Gastroesophageal sphincter (tissue), 4 donors: Measurements from ENCODE around the gene ABCC6. TPM values are rescaled to one million over a fixed set of nuclear protein-coding genes. Genes with fewer than 3 reads are reported as not detected.

ENCODE experiments used
- ATAC-seq: fragments of 150-250 bp; one replicate; pipeline ENCODE4 v1.9.1; 2016; ENCODE audit warnings: mild to moderate bottlenecking, moderate library complexity
- H3K27ac ChIP-seq, 4 donors: fragments of 200-600 bp; sonication (generic) in 3 of 4; 1 replicate in 3 of 4; 2 replicates in 1 of 4; pipeline ENCODE4 v1.5.1; 2016 to 2019
- H3K27me3 ChIP-seq: fragments of 200-600 bp; sonication (generic); one replicate; pipeline ENCODE4 v1.5.1; 2019
- H3K36me3 ChIP-seq, 2 donors: fragments of 200-600 bp; sonication (generic); one replicate each; pipeline ENCODE4 v1.5.1; 2019; ENCODE audit warnings: control low read depth in 1 of 2
- H3K4me1 ChIP-seq, 3 donors: fragments of 200-600 bp; sonication (generic); 1 replicate in 2 of 3; 2 replicates in 1 of 3; pipeline ENCODE4 v1.5.1; 2016 to 2019; ENCODE audit warnings: control low read depth in 2 of 3
- H3K4me3 ChIP-seq, 2 donors: fragments of 200-600 bp; sonication (generic); one replicate each; pipeline ENCODE4 v1.5.1; 2019; ENCODE audit warnings: mild to moderate bottlenecking in 1 of 2, moderate library complexity in 1 of 2
- H3K9me3 ChIP-seq, 3 donors: fragments of 200-600 bp; sonication (generic); one replicate each; pipeline ENCODE4 v1.5.1; 2017 to 2019; ENCODE audit warnings: control low read depth in 2 of 3
- EP300 ChIP-seq: sonication (generic); formaldehyde crosslinking; IDR thresholded peaks from one replicate; pipeline ENCODE4 v1.6.1; 2017; ENCODE audit warnings: antibody characterized with exemption, mild to moderate bottlenecking
- POLR2A ChIP-seq, 2 donors: fragments of 450-650 bp; IDR thresholded peaks; one replicate each; pipeline ENCODE4 v1.6.1; 2017; ENCODE audit warnings: antibody characterized with exemption in 2 of 2, mild to moderate bottlenecking in 2 of 2, moderate library complexity in 1 of 2
- POLR2AphosphoS5 ChIP-seq: sonication (generic); formaldehyde crosslinking; IDR thresholded peaks from one replicate; pipeline ENCODE4 v1.6.1; 2017; ENCODE audit warnings: antibody characterized with exemption
- WGBS, 2 donors: methylation state at CpG; one replicate each; pipeline ENCODE4 v1.1.5; 2018; ENCODE audit warnings: low coverage in 1 of 2; 5-methylcytosine and 5-hydroxymethylcytosine counted together
- total RNA-seq, 4 donors: library from RNA; depleted of rRNA; stranded (reverse); fragments of >200 nt; gene quantifications; one replicate each; pipeline ENCODE4 v1.1.0, GENCODE V29; 2016
- TF ChIP-seq, protein P1 (sequence below), 4 experiments: fragments of 200-600 bp in 2 of 4; fragments of 450-650 bp in 2 of 4; sonication (generic) in 1 of 4; IDR thresholded peaks; one replicate each; pipeline ENCODE4 v1.5.1; 2017 to 2019; ENCODE audit warnings: antibody characterized with exemption in 4 of 4, mild to moderate bottlenecking in 2 of 4, moderate library complexity in 2 of 4

Gene ABCC6
- total RNA-seq, 4 donors from 2014 or later: 0.93 to 1.0 (median 0.94) TPM

- peaks cover 0 to 78% of the 10 kb centered on the region in 2 donors for H3K36me3 ChIP-seq
- WGBS, 2 donors: 88 to 92% methylated on average over 6 to 7 of the region's 7 CpGs
- no peak for TF ChIP-seq POLR2A (IDR thresholded peaks at IDR 0.05)
- TF ChIP-seq, protein P1, sequence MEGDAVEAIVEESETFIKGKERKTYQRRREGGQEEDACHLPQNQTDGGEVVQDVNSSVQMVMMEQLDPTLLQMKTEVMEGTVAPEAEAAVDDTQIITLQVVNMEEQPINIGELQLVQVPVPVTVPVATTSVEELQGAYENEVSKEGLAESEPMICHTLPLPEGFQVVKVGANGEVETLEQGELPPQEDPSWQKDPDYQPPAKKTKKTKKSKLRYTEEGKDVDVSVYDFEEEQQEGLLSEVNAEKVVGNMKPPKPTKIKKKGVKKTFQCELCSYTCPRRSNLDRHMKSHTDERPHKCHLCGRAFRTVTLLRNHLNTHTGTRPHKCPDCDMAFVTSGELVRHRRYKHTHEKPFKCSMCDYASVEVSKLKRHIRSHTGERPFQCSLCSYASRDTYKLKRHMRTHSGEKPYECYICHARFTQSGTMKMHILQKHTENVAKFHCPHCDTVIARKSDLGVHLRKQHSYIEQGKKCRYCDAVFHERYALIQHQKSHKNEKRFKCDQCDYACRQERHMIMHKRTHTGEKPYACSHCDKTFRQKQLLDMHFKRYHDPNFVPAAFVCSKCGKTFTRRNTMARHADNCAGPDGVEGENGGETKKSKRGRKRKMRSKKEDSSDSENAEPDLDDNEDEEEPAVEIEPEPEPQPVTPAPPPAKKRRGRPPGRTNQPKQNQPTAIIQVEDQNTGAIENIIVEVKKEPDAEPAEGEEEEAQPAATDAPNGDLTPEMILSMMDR (IDR thresholded peaks at IDR 0.05): no peak
- TF ChIP-seq EP300: no peak
- no peak for TF ChIP-seq POLR2AphosphoS5
- H3K9me3 ChIP-seq: peaks cover 0 to 7% (median 0%) of the 10 kb centered on the region in 3 donors
- peaks cover 0 to 32% (median 7%) of the 10 kb centered on the region in 3 donors for H3K4me1 ChIP-seq
- no peak for ATAC-seq
- no peak overlapping the region for H3K4me3 ChIP-seq
- H3K27me3 ChIP-seq: no peaks in the 10 kb centered on the region
- peak overlapping the region in 2 of 4 donors; percentile 8 to 76 for H3K27ac ChIP-seq
These were observed 105.0 kb downstream of the ABCC6 start for GRCh38 chr16:16118337-16118736.

GRCh38 chr16:16116841-16117240, 106.5 kb downstream of the ABCC6 start:
- WGBS, 2 donors: 96 to 100% methylated on average over 3 to 7 of the region's 7 CpGs
- TF ChIP-seq EP300: no peak
- no peak for TF ChIP-seq POLR2AphosphoS5
- TF ChIP-seq POLR2A (IDR thresholded peaks at IDR 0.05): no peak
- TF ChIP-seq, protein P1 (IDR thresholded peaks at IDR 0.05): no peak
- Histone ChIP-seq H3K4me3 (no peak overlapping the region), H3K36me3 (peaks cover 0 to 78% of the 10 kb centered on the region in 2 donors), H3K9me3 (peaks cover 0 to 7% (median 0%) of the 10 kb centered on the region in 3 donors), H3K27me3 (no peaks in the 10 kb centered on the region), H3K27ac (no peak overlapping the region), H3K4me1 (peaks cover 0 to 32% (median 7%) of the 10 kb centered on the region in 3 donors)
- no peak for ATAC-seq

- H3K27me3 ChIP-seq: no peaks in the 10 kb centered on the region
- WGBS, 2 donors: 91 to 100% methylated on average over 1 to 7 of the region's 8 CpGs
- ATAC-seq: no peak
- peaks cover 0 to 20% (median 0%) of the 10 kb centered on the region in 3 donors for H3K4me1 ChIP-seq
- peak overlapping the region in 2 of 4 donors; percentile 11 to 30 for H3K27ac ChIP-seq
- peaks cover 0 to 2% (median 0%) of the 10 kb centered on the region in 3 donors for H3K9me3 ChIP-seq
- no peak overlapping the region for H3K4me3 ChIP-seq
- TF ChIP-seq POLR2AphosphoS5: no peak
- TF ChIP-seq, protein P1 (IDR thresholded peaks at IDR 0.05): no peak
- TF ChIP-seq EP300: no peak
- TF ChIP-seq POLR2A (IDR thresholded peaks at IDR 0.05): no peak
- peaks cover 0 to 97% of the 10 kb centered on the region in 2 donors for H3K36me3 ChIP-seq
These were observed 110.2 kb downstream of the ABCC6 start for GRCh38 chr16:16113076-16113475.

GRCh38 chr16:16112450-16113053, 110.7 kb downstream of the ABCC6 start:
- TF ChIP-seq, protein P1 (IDR thresholded peaks at IDR 0.05): no peak
- TF ChIP-seq EP300 (no peak), POLR2AphosphoS5 (no peak), POLR2A (IDR thresholded peaks at IDR 0.05) (no peak)

DNA sequence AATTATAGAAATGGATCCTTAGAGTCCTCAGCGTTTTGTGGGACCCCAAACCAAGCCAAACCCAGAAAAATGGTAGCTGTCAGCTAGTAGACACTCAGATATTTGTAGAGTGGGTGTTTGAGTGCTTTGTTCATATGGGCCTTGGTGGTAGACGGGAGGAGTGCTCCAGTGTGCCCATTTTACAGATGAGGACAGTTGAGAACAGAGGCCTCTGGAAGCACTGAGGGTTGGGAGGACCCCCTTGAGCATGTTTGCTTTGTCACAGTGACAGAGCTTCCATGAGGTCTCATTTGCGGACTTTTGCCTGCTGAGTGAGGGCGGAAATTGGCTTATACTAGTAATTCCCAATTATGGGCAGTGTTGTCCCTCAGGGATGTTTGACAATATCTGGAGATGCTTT, 111.7 kb downstream of the ABCC6 start:
- no peaks in the 10 kb centered on the region for H3K27me3 ChIP-seq
- WGBS, 2 donors: 80 to 100% methylated on average over 1 to 2 of the region's 4 CpGs
- H3K4me3 ChIP-seq: no peak overlapping the region
- H3K9me3 ChIP-seq: no peaks in the 10 kb centered on the region
- H3K4me1 ChIP-seq: peaks cover 0 to 31% (median 0%) of the 10 kb centered on the region in 3 donors
- H3K36me3 ChIP-seq: peaks cover 0 to 91% of the 10 kb centered on the region in 2 donors
- H3K27ac ChIP-seq: peak overlapping the region in 3 of 4 donors; percentile 27 to 73 (median 53)
- no peak for TF ChIP-seq POLR2A (IDR thresholded peaks at IDR 0.05)
- TF ChIP-seq EP300: no peak
- TF ChIP-seq, protein P1 (IDR thresholded peaks at IDR 0.05): no peak
- TF ChIP-seq POLR2AphosphoS5: no peak
- no peak for ATAC-seq

More at GRCh38 chr16:16112450-16113053, 110.7 kb downstream of the ABCC6 start:
- Histone ChIP-seq H3K4me3 (no peak overlapping the region), H3K27me3 (no peaks in the 10 kb centered on the region), H3K4me1 (peaks cover 0 to 22% (median 0%) of the 10 kb centered on the region in 3 donors), H3K27ac (peak overlapping the region in 2 of 4 donors; percentile 11 to 73), H3K36me3 (peaks cover 0 to 92% of the 10 kb centered on the region in 2 donors), H3K9me3 (no peaks in the 10 kb centered on the region)
- no peak for ATAC-seq
- 60 to 74% methylated on average over 1 to 6 of the region's 8 CpGs for WGBS, 2 donors
